Measurements from ENCODE around the gene AMIGO3. TPM values are rescaled to one million over a fixed set of nuclear protein-coding genes. Genes with fewer than 3 reads are reported as not detected.

Gene AMIGO3
- polyA plus RNA-seq, 1 donor (not counting 4 experiments of a cell fraction or from before 2014, with no cell fraction given): 0.03 TPM

DNA sequence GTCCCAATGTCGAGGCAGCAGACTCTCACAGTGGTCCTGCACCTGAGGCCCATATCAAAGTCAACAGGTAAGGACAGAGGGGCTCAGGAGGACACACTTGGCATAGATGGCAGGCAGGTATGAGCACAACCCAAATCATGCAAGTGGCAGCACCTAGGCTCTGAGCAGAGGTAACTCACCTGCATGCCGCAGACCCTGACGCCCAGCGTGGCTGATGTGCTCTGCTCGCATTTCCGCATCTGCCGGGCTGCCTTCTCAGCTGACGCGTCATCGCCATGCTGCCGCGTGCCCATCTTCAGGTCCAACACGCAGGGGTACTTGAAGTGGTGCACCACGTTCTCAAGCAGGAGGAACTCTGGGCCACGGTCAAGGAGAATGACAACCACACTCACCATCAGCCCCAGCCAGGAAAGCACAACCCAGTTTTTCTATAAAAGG lies 8.5 kb upstream of the AMIGO3 start:
- FAIRE-seq (no peak), DNase-seq (ENCODE audit: low read depth, low spot score) (no peak)
- dilution Hi-C loops (cut with MboI; ENCODE audit: extremely low pct_ligation_motif_present, low sequenced_read_pairs): loop anchor here (25.0 kb wide), 1 partner anchor 134 kb away; the partner anchor contains the start of genes CAMKV and TRAIP
- Histone ChIP-seq H3K36me3 (ENCODE audit: control insufficient read depth in 2 of 2, extremely low read depth in 1 of 2, insufficient read depth in 2 of 2, low read length in 2 of 2) (peaks cover 13 to 16% of the 10 kb centered on the region in 2 experiments), H3K4me3 (ENCODE audit: control insufficient read depth in 2 of 3, extremely low read depth in 1 of 3, insufficient read depth in 2 of 3, low read depth in 1 of 3, low read length in 3 of 3) (no peak overlapping the region), H2AFZ (ENCODE audit: control insufficient read depth, low read length) (no peak overlapping the region), H3K9me3 (ENCODE audit: control insufficient read depth, low read depth, low read length) (no peaks in the 10 kb centered on the region), H3K27me3 (ENCODE audit: control insufficient read depth, extremely low read depth, insufficient read depth, low read length) (no peaks in the 10 kb centered on the region), H3K27ac (ENCODE audit: control insufficient read depth, insufficient read depth, low read length) (no peak overlapping the region), H4K20me1 (ENCODE audit: control insufficient read depth, extremely low read depth, insufficient read depth, low read length) (no peaks in the 10 kb centered on the region), H3K79me2 (ENCODE audit: control insufficient read depth, insufficient read depth, low read length) (peaks cover 8% of the 10 kb centered on the region), H3K4me1 (ENCODE audit: control insufficient read depth, extremely low read depth, insufficient read depth, low read length) (peaks cover 5% of the 10 kb centered on the region), H3K4me2 (ENCODE audit: control insufficient read depth, extremely low read depth, insufficient read depth, low read depth, low read length) (no peak overlapping the region), H3K9me1 (ENCODE audit: control insufficient read depth, extremely low read depth, insufficient read depth, low read length) (no peaks in the 10 kb centered on the region), H3K9ac (ENCODE audit: control insufficient read depth, extremely low read depth, insufficient read depth, low read length) (no peak overlapping the region)
- TF ChIP-seq, protein P1, sequence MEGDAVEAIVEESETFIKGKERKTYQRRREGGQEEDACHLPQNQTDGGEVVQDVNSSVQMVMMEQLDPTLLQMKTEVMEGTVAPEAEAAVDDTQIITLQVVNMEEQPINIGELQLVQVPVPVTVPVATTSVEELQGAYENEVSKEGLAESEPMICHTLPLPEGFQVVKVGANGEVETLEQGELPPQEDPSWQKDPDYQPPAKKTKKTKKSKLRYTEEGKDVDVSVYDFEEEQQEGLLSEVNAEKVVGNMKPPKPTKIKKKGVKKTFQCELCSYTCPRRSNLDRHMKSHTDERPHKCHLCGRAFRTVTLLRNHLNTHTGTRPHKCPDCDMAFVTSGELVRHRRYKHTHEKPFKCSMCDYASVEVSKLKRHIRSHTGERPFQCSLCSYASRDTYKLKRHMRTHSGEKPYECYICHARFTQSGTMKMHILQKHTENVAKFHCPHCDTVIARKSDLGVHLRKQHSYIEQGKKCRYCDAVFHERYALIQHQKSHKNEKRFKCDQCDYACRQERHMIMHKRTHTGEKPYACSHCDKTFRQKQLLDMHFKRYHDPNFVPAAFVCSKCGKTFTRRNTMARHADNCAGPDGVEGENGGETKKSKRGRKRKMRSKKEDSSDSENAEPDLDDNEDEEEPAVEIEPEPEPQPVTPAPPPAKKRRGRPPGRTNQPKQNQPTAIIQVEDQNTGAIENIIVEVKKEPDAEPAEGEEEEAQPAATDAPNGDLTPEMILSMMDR (optimal IDR thresholded peaks at IDR 0.05 in 1 of 3, IDR thresholded peaks at IDR 0.05 in 1 of 3, conservative IDR thresholded peaks at IDR 0.05 in 1 of 3; ENCODE audit: extremely low read depth in 1 of 3, insufficient read depth in 2 of 3, low read length in 3 of 3): no peak
- no peak for TF ChIP-seq EZH2 (IDR thresholded peaks at IDR 0.05; ENCODE audit: low read length)

- FAIRE-seq: no peak
- TF ChIP-seq, protein P1 (optimal IDR thresholded peaks at IDR 0.05 in 1 of 3, IDR thresholded peaks at IDR 0.05 in 1 of 3, conservative IDR thresholded peaks at IDR 0.05 in 1 of 3; ENCODE audit: extremely low read depth in 1 of 3, insufficient read depth in 2 of 3, low read length in 3 of 3): no peak
- TF ChIP-seq EZH2 (IDR thresholded peaks at IDR 0.05; ENCODE audit: low read length): no peak
- Histone ChIP-seq H3K9ac (ENCODE audit: control insufficient read depth, extremely low read depth, insufficient read depth, low read length) (no peak overlapping the region), H4K20me1 (ENCODE audit: control insufficient read depth, extremely low read depth, insufficient read depth, low read length) (no peaks in the 10 kb centered on the region), H3K27me3 (ENCODE audit: control insufficient read depth, extremely low read depth, insufficient read depth, low read length) (no peaks in the 10 kb centered on the region), H3K4me3 (ENCODE audit: control insufficient read depth in 2 of 3, extremely low read depth in 1 of 3, insufficient read depth in 2 of 3, low read depth in 1 of 3, low read length in 3 of 3) (no peak overlapping the region), H3K9me3 (ENCODE audit: control insufficient read depth, low read depth, low read length) (no peaks in the 10 kb centered on the region), H2AFZ (ENCODE audit: control insufficient read depth, low read length) (no peak overlapping the region), H3K27ac (ENCODE audit: control insufficient read depth, insufficient read depth, low read length) (no peak overlapping the region), H3K9me1 (ENCODE audit: control insufficient read depth, extremely low read depth, insufficient read depth, low read length) (no peaks in the 10 kb centered on the region), H3K79me2 (ENCODE audit: control insufficient read depth, insufficient read depth, low read length) (peaks cover 14% of the 10 kb centered on the region), H3K4me1 (ENCODE audit: control insufficient read depth, extremely low read depth, insufficient read depth, low read length) (peaks cover 11% of the 10 kb centered on the region), H3K4me2 (ENCODE audit: control insufficient read depth, extremely low read depth, insufficient read depth, low read depth, low read length) (no peak overlapping the region), H3K36me3 (ENCODE audit: control insufficient read depth in 2 of 2, extremely low read depth in 1 of 2, insufficient read depth in 2 of 2, low read length in 2 of 2) (peaks cover 12 to 19% of the 10 kb centered on the region in 2 experiments)
- no peak for DNase-seq (ENCODE audit: low read depth, low spot score)
- dilution Hi-C loops (cut with MboI; ENCODE audit: extremely low pct_ligation_motif_present, low sequenced_read_pairs): loop anchor here (25.0 kb wide), 1 partner anchor 135 kb away; the partner anchor contains the start of genes CAMKV and TRAIP
Observed at GRCh38 chr3:49727154-49727923, 7.9 kb upstream of the AMIGO3 start.
